PC-3 (cell line): ENCODE results near the gene ZNF407. TPM values are rescaled to one million over a fixed set of nuclear protein-coding genes. Genes with fewer than 3 reads are reported as not detected.

Experiments used
- ATAC-seq: fragments of 200-7000 bp; cut with Tn5 transposase; 2 replicates; pipeline ENCODE4 v1.9.1; 2020; ENCODE audit warnings: mild to moderate bottlenecking, moderate library complexity
- BruUV-seq: library from RNA; stranded (reverse); fragments of 400-500 nt; replicated peaks from 2 replicates; lab custom pipeline; 2021; lab: Mats Ljungman, UMichigan
- CTCF ChIA-PET: fragments of 300-600 bp; sonication (Branson Sonifier 250); formaldehyde crosslinking; loops from one replicate; lab custom pipeline; 2022; ENCODE audit warnings: antibody characterized with exemption; lab: Charles Lee
- POLR2A ChIA-PET: fragments of 300-600 bp; sonication (Branson Sonifier 250); formaldehyde crosslinking; loops from one replicate; lab custom pipeline; 2022; ENCODE audit warnings: antibody characterized with exemption; ENCODE audit not compliant: unreplicated experiment; lab: Charles Lee
- DNase-seq: peaks from one replicate; pipeline ENCODE4 v3.0.0-alpha.2; 2015
- H2AFZ ChIP-seq: fragments of 300-600 bp; sonication (generic); 2 replicates; pipeline ENCODE4 v1.6.0; 2016; ENCODE audit warnings: antibody characterized with exemption, low read length
- H3F3A ChIP-seq: fragments of 300-600 bp; sonication (generic); one replicate; pipeline ENCODE4 v1.6.0; 2017; ENCODE audit warnings: antibody characterized with exemption, low read length, control low read depth, mild to moderate bottlenecking; ENCODE audit not compliant: unreplicated experiment
- H3K27ac ChIP-seq: fragments of 300-600 bp; sonication (generic); 2 replicates; pipeline ENCODE4 v1.5.1; 2016; ENCODE audit warnings: mild to moderate bottlenecking, low read length
- H3K27me3 ChIP-seq: fragments of 300-600 bp; sonication (generic); 2 replicates; pipeline ENCODE4 v1.6.1; 2016; ENCODE audit warnings: low read length, mixed read lengths
- H3K36me3 ChIP-seq: fragments of 300-600 bp; sonication (generic); 2 replicates; pipeline ENCODE4 v1.6.1; 2016; ENCODE audit warnings: low read depth, mixed run types, low read length, mixed read lengths
- H3K4me1 ChIP-seq: fragments of 300-600 bp; sonication (generic); 2 replicates; pipeline ENCODE4 v1.5.1; 2016; ENCODE audit warnings: low read length; ENCODE audit not compliant: insufficient read depth
- H3K4me2 ChIP-seq: fragments of 300-600 bp; sonication (generic); 2 replicates; pipeline ENCODE4 v1.6.0; 2016; ENCODE audit warnings: low read length
- H3K4me3 ChIP-seq: fragments of 300-600 bp; sonication (generic); 2 replicates; pipeline ENCODE4 v1.5.1; 2016; ENCODE audit warnings: mild to moderate bottlenecking, low read length, mixed read lengths
- H3K79me2 ChIP-seq: fragments of 300-600 bp; sonication (generic); 2 replicates; pipeline ENCODE4 v1.6.1; 2017; ENCODE audit warnings: low read length, mixed read lengths
- H3K9ac ChIP-seq: fragments of 300-600 bp; sonication (generic); 2 replicates; pipeline ENCODE4 v1.6.0; 2016; ENCODE audit warnings: mild to moderate bottlenecking, low read length
- H3K9me2 ChIP-seq: fragments of 300-600 bp; sonication (generic); replicated peaks from 2 replicates; pipeline ENCODE4 v1.6.1; 2016; ENCODE audit warnings: mixed run types, low read length, mixed read lengths
- H3K9me3 ChIP-seq: fragments of 300-600 bp; sonication (generic); 2 replicates; pipeline ENCODE4 v1.6.1; 2016; ENCODE audit warnings: low read length, mixed read lengths
- H4K20me1 ChIP-seq: fragments of 300-600 bp; sonication (generic); 2 replicates; pipeline ENCODE4 v1.6.1; 2016; ENCODE audit warnings: low read length, mixed read lengths
- EZH2 ChIP-seq: fragments of 300-600 bp; sonication (generic); IDR thresholded peaks from one replicate; pipeline ENCODE4 v1.6.1; 2017; ENCODE audit warnings: antibody characterized with exemption, mild to moderate bottlenecking, low read length; ENCODE audit not compliant: unreplicated experiment
- EZH2phosphoT487 ChIP-seq: fragments of 300-600 bp; sonication (generic); IDR thresholded peaks from 2 replicates; pipeline ENCODE4 v1.6.1; 2018; ENCODE audit warnings: mild to moderate bottlenecking, antibody characterized with exemption, low read length, borderline replicate concordance
- intact Hi-C: fragments of 100-400 bp; cut with micrococcal nuclease; formaldehyde crosslinking; loops from 2 replicates; pipeline ENCODE4 v1.9.0; 2023
- total RNA-seq: library from RNA; depleted of rRNA; stranded (reverse); fragments of >200 nt; gene quantifications from 2 replicates; pipeline ENCODE4 v1.2.3, GENCODE V29; 2014
- TF ChIP-seq, protein P1 (sequence below): fragments of 300-600 bp; sonication (generic); conservative IDR thresholded peaks from 2 replicates; pipeline ENCODE4 v1.5.1; 2017; ENCODE audit warnings: antibody characterized with exemption, low read depth, mild to moderate bottlenecking, low read length

Gene ZNF407
- total RNA-seq, 1 experiment from 2014 or later, result 9.3 TPM

DNA sequence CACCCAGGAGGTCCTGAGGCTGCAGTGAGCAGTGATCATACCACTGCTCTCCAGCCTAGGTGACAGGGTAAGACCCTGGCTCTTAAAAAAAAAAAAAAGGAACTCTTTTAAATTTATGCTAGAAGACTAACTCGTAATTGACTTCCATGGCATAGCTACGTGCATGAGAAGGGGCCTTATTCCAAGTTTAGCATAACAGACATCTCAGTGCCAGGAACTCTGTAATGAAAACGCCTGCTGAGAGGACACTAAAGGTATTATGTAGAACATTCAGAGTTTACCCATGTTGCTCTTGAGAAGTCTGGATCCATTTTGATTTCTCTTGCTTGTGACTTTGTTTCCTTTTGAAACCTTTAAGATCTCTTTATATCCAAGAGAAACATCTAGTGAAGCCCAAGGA, 276.0 kb downstream of the ZNF407 start:
- ChIA-PET POLR2A (no interaction called here), CTCF (no interaction called here)
- no peak for ATAC-seq

DNA sequence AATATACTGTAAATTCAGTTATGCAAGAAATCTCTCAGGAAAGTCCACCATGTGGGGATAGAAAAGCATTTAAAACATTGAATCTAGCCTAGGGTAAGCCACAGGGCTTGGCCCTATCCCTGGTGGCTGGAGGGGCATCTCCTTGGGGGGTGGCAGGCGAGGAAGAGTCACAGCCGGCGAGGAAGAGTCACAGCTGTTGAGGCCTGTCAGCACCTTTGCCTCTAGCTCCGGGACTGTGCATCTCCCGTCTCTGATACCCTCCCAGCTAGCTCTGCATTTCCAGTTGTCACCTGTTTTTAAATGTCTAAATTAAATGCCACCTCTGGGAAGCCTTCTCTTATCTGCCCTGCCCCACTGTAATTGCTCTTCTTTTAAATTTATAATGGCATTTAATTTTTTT, 276.7 kb downstream of the ZNF407 start:
- no peak overlapping the region for H3K4me2 ChIP-seq
- no peaks in the 10 kb centered on the region for H4K20me1 ChIP-seq
- no peak overlapping the region for H3K9ac ChIP-seq
- H3K4me3 ChIP-seq, result no peak overlapping the region
- no peaks in the 10 kb centered on the region for H3K36me3 ChIP-seq
- TF ChIP-seq, protein P1, sequence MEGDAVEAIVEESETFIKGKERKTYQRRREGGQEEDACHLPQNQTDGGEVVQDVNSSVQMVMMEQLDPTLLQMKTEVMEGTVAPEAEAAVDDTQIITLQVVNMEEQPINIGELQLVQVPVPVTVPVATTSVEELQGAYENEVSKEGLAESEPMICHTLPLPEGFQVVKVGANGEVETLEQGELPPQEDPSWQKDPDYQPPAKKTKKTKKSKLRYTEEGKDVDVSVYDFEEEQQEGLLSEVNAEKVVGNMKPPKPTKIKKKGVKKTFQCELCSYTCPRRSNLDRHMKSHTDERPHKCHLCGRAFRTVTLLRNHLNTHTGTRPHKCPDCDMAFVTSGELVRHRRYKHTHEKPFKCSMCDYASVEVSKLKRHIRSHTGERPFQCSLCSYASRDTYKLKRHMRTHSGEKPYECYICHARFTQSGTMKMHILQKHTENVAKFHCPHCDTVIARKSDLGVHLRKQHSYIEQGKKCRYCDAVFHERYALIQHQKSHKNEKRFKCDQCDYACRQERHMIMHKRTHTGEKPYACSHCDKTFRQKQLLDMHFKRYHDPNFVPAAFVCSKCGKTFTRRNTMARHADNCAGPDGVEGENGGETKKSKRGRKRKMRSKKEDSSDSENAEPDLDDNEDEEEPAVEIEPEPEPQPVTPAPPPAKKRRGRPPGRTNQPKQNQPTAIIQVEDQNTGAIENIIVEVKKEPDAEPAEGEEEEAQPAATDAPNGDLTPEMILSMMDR, result no peak
- no peak for TF ChIP-seq EZH2
- TF ChIP-seq EZH2phosphoT487, result no peak
- H3K27ac ChIP-seq, result no peak overlapping the region
- BruUV-seq, result no TSS peak
- H3F3A ChIP-seq, result no peaks in the 10 kb centered on the region
- intact Hi-C loops, result no loop called here
- H3K27me3 ChIP-seq, result no peaks in the 10 kb centered on the region
- H3K9me3 ChIP-seq, result no peaks in the 10 kb centered on the region
- DNase-seq, result no peak
- H2AFZ ChIP-seq, result no peak overlapping the region
- ATAC-seq, result no peak
- no peaks in the 10 kb centered on the region for H3K9me2 ChIP-seq
- ChIA-PET POLR2A (no interaction called here), CTCF (no interaction called here)
- no peaks in the 10 kb centered on the region for H3K79me2 ChIP-seq
- no peaks in the 10 kb centered on the region for H3K4me1 ChIP-seq

More for the DNA sequence above, 276.0 kb downstream of the ZNF407 start:
- H4K20me1 ChIP-seq, result no peaks in the 10 kb centered on the region
- H3K4me3 ChIP-seq, result no peak overlapping the region
- H3K79me2 ChIP-seq, result no peaks in the 10 kb centered on the region
- no peaks in the 10 kb centered on the region for H3K4me1 ChIP-seq
- H3K27ac ChIP-seq, result no peak overlapping the region
- intact Hi-C loops, result no loop called here
- TF ChIP-seq, protein P1, result no peak
- TF ChIP-seq EZH2phosphoT487, result no peak
- TF ChIP-seq EZH2, result no peak
- no TSS peak for BruUV-seq
- H2AFZ ChIP-seq, result no peak overlapping the region
- no peaks in the 10 kb centered on the region for H3F3A ChIP-seq
- no peaks in the 10 kb centered on the region for H3K9me3 ChIP-seq
- H3K36me3 ChIP-seq, result no peaks in the 10 kb centered on the region
- H3K9me2 ChIP-seq, result no peaks in the 10 kb centered on the region
- no peak overlapping the region for H3K4me2 ChIP-seq
- no peak for DNase-seq
- no peaks in the 10 kb centered on the region for H3K27me3 ChIP-seq
- H3K9ac ChIP-seq, result no peak overlapping the region

DNA sequence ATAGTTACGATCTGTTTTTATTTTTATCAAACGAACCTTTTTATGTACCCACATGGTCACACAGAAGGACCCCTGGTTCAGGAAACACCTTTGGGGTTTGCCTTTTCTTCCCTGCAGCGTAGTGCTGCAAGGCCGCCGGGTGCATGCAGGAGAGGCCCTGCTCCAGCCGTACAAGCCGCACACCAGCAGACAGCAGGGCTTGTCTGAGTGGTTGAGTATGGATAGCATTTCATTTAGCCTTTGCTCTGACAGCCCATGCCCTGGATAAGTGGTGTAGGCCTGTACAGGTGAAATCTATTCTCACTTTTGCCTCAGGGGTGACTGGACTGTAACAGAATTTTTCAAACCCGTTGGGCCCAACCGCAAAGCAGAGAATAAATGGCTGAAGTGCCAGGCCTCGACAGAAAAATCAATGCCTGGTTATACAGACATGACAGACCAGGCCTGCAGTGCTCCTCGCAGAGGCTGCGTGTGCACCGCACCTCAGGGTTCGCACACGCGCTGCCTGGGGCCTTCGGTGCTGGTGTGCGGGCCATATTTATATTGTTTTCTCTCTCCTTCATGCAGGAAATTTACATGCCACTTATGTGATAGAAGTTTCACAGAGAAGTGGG, 279.1 kb downstream of the ZNF407 start:
- Histone ChIP-seq H3K27ac (no peak overlapping the region), H3K4me1 (no peaks in the 10 kb centered on the region), H2AFZ (no peak overlapping the region), H3K4me3 (no peak overlapping the region), H4K20me1 (no peaks in the 10 kb centered on the region), H3K9me3 (no peaks in the 10 kb centered on the region), H3F3A (no peaks in the 10 kb centered on the region), H3K4me2 (no peak overlapping the region), H3K27me3 (no peaks in the 10 kb centered on the region), H3K79me2 (no peaks in the 10 kb centered on the region), H3K9ac (no peak overlapping the region), H3K9me2 (no peaks in the 10 kb centered on the region), H3K36me3 (no peaks in the 10 kb centered on the region)
- ATAC-seq, result no peak
- no TSS peak for BruUV-seq
- TF ChIP-seq EZH2phosphoT487 (no peak), EZH2 (no peak)
- TF ChIP-seq, protein P1, result no peak
- intact Hi-C loops, result no loop called here
- no peak for DNase-seq
- POLR2A ChIA-PET, result no interaction called here
- CTCF ChIA-PET, result no interaction called here
